Measurements from ENCODE around the gene RO60. TPM values are rescaled to one million over a fixed set of nuclear protein-coding genes. Genes with fewer than 3 reads are reported as not detected.
A peak's percentile ranks its signal among the peaks of the same experiment; 100 is the strongest.

The RO60 gene
- total RNA-seq, 1 experiment from 2014 or later, result 86.4 TPM

- no peak overlapping the region; the same call in 1 of the 2 replicates for H3K27ac Mint-ChIP-seq
- CTCF ChIA-PET, result interaction anchor here (1.1 to 2.5 kb wide), 5 partner anchors 16 to 297 kb away, joined by 3 to 13 read pairs (median 5); partner anchors contain the start of gene CDC73
- ATAC-seq, result peak; percentile 53
Observed at GRCh38 chr1:193104502-193104906, 45.1 kb downstream of the RO60 start.

More at GRCh38 chr1:193104502-193104906, 45.1 kb downstream of the RO60 start:
- peaks cover 15% of the 10 kb centered on the region for H3K4me1 Mint-ChIP-seq
- H3K36me3 Mint-ChIP-seq, result no peaks in the 10 kb centered on the region
- DNase-seq (ENCODE audit: low spot score), result peak; percentile 38
- H3K27me3 Mint-ChIP-seq (ENCODE audit: low read depth), result peaks cover 17% of the 10 kb centered on the region
- POLR2A ChIA-PET, result interaction anchor here (1.4 to 2.1 kb wide), 5 partner anchors 9 to 46 kb away, joined by 3 to 15 read pairs (median 9); partner anchors contain the start of genes CDC73, RO60 and UCHL5
- TF ChIP-seq SP1 (CRISPR knock-in tag; conservative IDR thresholded peaks at IDR 0.05) (no peak), FOXP4 (CRISPR knock-in tag; IDR thresholded peaks at IDR 0.05) (no peak), MLX (CRISPR knock-in tag; IDR thresholded peaks at IDR 0.05) (no peak), ZNF532 (CRISPR knock-in tag; IDR thresholded peaks at IDR 0.05; ENCODE audit: borderline replicate concordance) (no peak), GRHL2 (CRISPR knock-in tag; IDR thresholded peaks at IDR 0.05; ENCODE audit: insufficient replicate concordance, severe bottlenecking) (no peak), NFYB (CRISPR knock-in tag; conservative IDR thresholded peaks at IDR 0.05; ENCODE audit: low read depth) (no peak), JUN (CRISPR knock-in tag; IDR thresholded peaks at IDR 0.05) (no peak), OVOL2 (CRISPR knock-in tag; IDR thresholded peaks at IDR 0.05; ENCODE audit: borderline replicate concordance) (no peak), CREM (CRISPR knock-in tag; IDR thresholded peaks at IDR 0.05) (no peak), NR1H2 (CRISPR knock-in tag; IDR thresholded peaks at IDR 0.05) (no peak), CBFB (CRISPR knock-in tag; IDR thresholded peaks at IDR 0.05; ENCODE audit: low read depth) (no peak), ZNF121 (CRISPR knock-in tag; IDR thresholded peaks at IDR 0.05) (no peak), NR3C1 (CRISPR knock-in tag; conservative IDR thresholded peaks at IDR 0.05; ENCODE audit: low read depth) (no peak), ZNF425 (CRISPR knock-in tag; conservative IDR thresholded peaks at IDR 0.05) (no peak)
- no peaks in the 10 kb centered on the region for H3K9me3 Mint-ChIP-seq
- H3K4me3 Mint-ChIP-seq, result peak overlapping the region; percentile 82
